ENCODE measurements around the gene MYH1. TPM values are rescaled to one million over a fixed set of nuclear protein-coding genes. Genes with fewer than 3 reads are reported as not detected.

MYH1 gene
- total RNA-seq, 1 experiment from 2014 or later = not detected

GRCh38 chr17:10526517-10526916 lies 8.2 kb upstream of the MYH1 start:
- TF ChIP-seq EZH2phosphoT487 (IDR thresholded peaks at IDR 0.05; ENCODE audit: borderline replicate concordance, low read length) (no peak), EZH2 (IDR thresholded peaks at IDR 0.05; ENCODE audit: low read length, unreplicated experiment) (no peak), CTCF (conservative IDR thresholded peaks at IDR 0.05; ENCODE audit: low read depth, low read length) (no peak)
- H2AFZ ChIP-seq (ENCODE audit: low read length) = no peak overlapping the region
- no peaks in the 10 kb centered on the region for H3K9me3 ChIP-seq (ENCODE audit: low read length)
- no peak overlapping the region for H3K4me2 ChIP-seq (ENCODE audit: low read length)
- no peaks in the 10 kb centered on the region for H3K36me3 ChIP-seq (ENCODE audit: low read depth, low read length)
- ATAC-seq (no peak), DNase-seq (no peak)
- intact Hi-C loops (cut with micrococcal nuclease) = no loop called here
- no peak overlapping the region for H3K9ac ChIP-seq (ENCODE audit: low read length)
- BruUV-seq (replicated peaks) = no TSS peak
- no peak overlapping the region for H3K4me3 ChIP-seq (ENCODE audit: low read length)
- ChIA-PET POLR2A (ENCODE audit: unreplicated experiment) (no interaction called here), CTCF (no interaction called here)
- H4K20me1 ChIP-seq (ENCODE audit: low read length) = no peaks in the 10 kb centered on the region
- H3K4me1 ChIP-seq (ENCODE audit: insufficient read depth, low read length) = no peaks in the 10 kb centered on the region
- no peaks in the 10 kb centered on the region for H3K9me2 ChIP-seq (replicated peaks; ENCODE audit: low read length)
- H3K27ac ChIP-seq (ENCODE audit: low read length) = no peak overlapping the region
- H3K27me3 ChIP-seq (ENCODE audit: low read length) = peaks cover 31% of the 10 kb centered on the region
- H3F3A ChIP-seq (ENCODE audit: low read length, unreplicated experiment) = no peaks in the 10 kb centered on the region
- H3K79me2 ChIP-seq (ENCODE audit: low read length) = no peaks in the 10 kb centered on the region

- Histone ChIP-seq H3K9me3 (ENCODE audit: low read length) (no peaks in the 10 kb centered on the region), H3K4me3 (ENCODE audit: low read length) (no peak overlapping the region), H3K27me3 (ENCODE audit: low read length) (peaks cover 54% of the 10 kb centered on the region), H2AFZ (ENCODE audit: low read length) (no peak overlapping the region), H4K20me1 (ENCODE audit: low read length) (no peaks in the 10 kb centered on the region), H3K79me2 (ENCODE audit: low read length) (no peaks in the 10 kb centered on the region), H3F3A (ENCODE audit: low read length, unreplicated experiment) (no peaks in the 10 kb centered on the region), H3K27ac (ENCODE audit: low read length) (no peak overlapping the region), H3K9me2 (replicated peaks; ENCODE audit: low read length) (no peaks in the 10 kb centered on the region), H3K4me2 (ENCODE audit: low read length) (no peak overlapping the region), H3K4me1 (ENCODE audit: insufficient read depth, low read length) (no peaks in the 10 kb centered on the region), H3K9ac (ENCODE audit: low read length) (no peak overlapping the region), H3K36me3 (ENCODE audit: low read depth, low read length) (no peaks in the 10 kb centered on the region)
- no peak for TF ChIP-seq EZH2 (IDR thresholded peaks at IDR 0.05; ENCODE audit: low read length, unreplicated experiment)
- TF ChIP-seq CTCF (conservative IDR thresholded peaks at IDR 0.05; ENCODE audit: low read depth, low read length) = no peak
- TF ChIP-seq EZH2phosphoT487 (IDR thresholded peaks at IDR 0.05; ENCODE audit: borderline replicate concordance, low read length) = no peak
- ATAC-seq = no peak
- ChIA-PET CTCF (no interaction called here), POLR2A (ENCODE audit: unreplicated experiment) (no interaction called here)
- no TSS peak for BruUV-seq (replicated peaks)
- DNase-seq = no peak
- intact Hi-C loops (cut with micrococcal nuclease) = no loop called here
Measured at GRCh38 chr17:10523064-10523463, 4.7 kb upstream of the MYH1 start.

- Histone ChIP-seq H3K36me3 (ENCODE audit: low read depth, low read length) (no peaks in the 10 kb centered on the region), H3K4me1 (ENCODE audit: insufficient read depth, low read length) (no peaks in the 10 kb centered on the region), H3K79me2 (ENCODE audit: low read length) (no peaks in the 10 kb centered on the region), H2AFZ (ENCODE audit: low read length) (no peak overlapping the region), H3K4me2 (ENCODE audit: low read length) (no peak overlapping the region), H3K4me3 (ENCODE audit: low read length) (no peak overlapping the region), H3K9me3 (ENCODE audit: low read length) (no peaks in the 10 kb centered on the region), H3K27me3 (ENCODE audit: low read length) (peaks cover 51% of the 10 kb centered on the region), H3K27ac (ENCODE audit: low read length) (no peak overlapping the region), H3F3A (ENCODE audit: low read length, unreplicated experiment) (no peaks in the 10 kb centered on the region), H4K20me1 (ENCODE audit: low read length) (no peaks in the 10 kb centered on the region), H3K9me2 (replicated peaks; ENCODE audit: low read length) (no peaks in the 10 kb centered on the region), H3K9ac (ENCODE audit: low read length) (no peak overlapping the region)
- no TSS peak for BruUV-seq (replicated peaks)
- ChIA-PET CTCF (no interaction called here), POLR2A (ENCODE audit: unreplicated experiment) (no interaction called here)
- TF ChIP-seq EZH2 (IDR thresholded peaks at IDR 0.05; ENCODE audit: low read length, unreplicated experiment) = no peak
- ATAC-seq (no peak), DNase-seq (no peak)
- intact Hi-C loops (cut with micrococcal nuclease) = no loop called here
Measured at GRCh38 chr17:10521949-10522348, 3.6 kb upstream of the MYH1 start.
